Left forelimb (tissue), 1 donor: ENCODE measurements around the gene MARK3.
"Not testable (repeated sequence)": the region's sequence is repeated elsewhere in the genome, so short reads cannot be mapped to it uniquely, and the experiment has no call there.

ENCODE experiments used
- DNase-seq: peaks from one replicate; pipeline ENCODE4 v3.0.0-alpha.2; 2018; ENCODE audit warnings: low spot score

The MARK3 gene

GRCh38 chr14:103385152-103385928, at the start of gene MARK3:
TSS of gene MARK3 (plus strand) at chr14:103385415. CDS start at chr14:103386030, 615 bp downstream.
- peak; percentile 99 for DNase-seq

GRCh38 chr14:103336191-103336590, 49.0 kb upstream of the MARK3 start:
- no peak for DNase-seq

- no peak for DNase-seq
Measured at GRCh38 chr14:103337794-103338193, 47.4 kb upstream of the MARK3 start.

- no peak for DNase-seq
Measured at GRCh38 chr14:103339561-103339960, 45.7 kb upstream of the MARK3 start.

GRCh38 chr14:103340480-103341212, 44.6 kb upstream of the MARK3 start:
- DNase-seq = no peak

- DNase-seq = no peak
Measured at GRCh38 chr14:103341250-103342129, 43.7 kb upstream of the MARK3 start.

- no peak for DNase-seq
Measured at GRCh38 chr14:103343164-103343879, 41.9 kb upstream of the MARK3 start.

GRCh38 chr14:103343905-103344797, 41.1 kb upstream of the MARK3 start:
- no peak for DNase-seq

- no peak for DNase-seq
Measured at GRCh38 chr14:103346286-103346685, 38.9 kb upstream of the MARK3 start.

GRCh38 chr14:103347091-103347815, 38.0 kb upstream of the MARK3 start:
- DNase-seq = no peak

- DNase-seq = no peak
Measured at GRCh38 chr14:103348154-103348553, 37.1 kb upstream of the MARK3 start.

- DNase-seq = no peak
Measured at GRCh38 chr14:103349982-103350381, 35.2 kb upstream of the MARK3 start.

- DNase-seq = no peak
Measured at GRCh38 chr14:103353362-103353761, 31.9 kb upstream of the MARK3 start.

GRCh38 chr14:103354141-103354540, 31.1 kb upstream of the MARK3 start:
- DNase-seq = no peak

- DNase-seq = no peak
Measured at GRCh38 chr14:103356024-103356682, 29.1 kb upstream of the MARK3 start.

- DNase-seq = not testable (repeated sequence)
Measured at GRCh38 chr14:103357552-103357951, 27.7 kb upstream of the MARK3 start.

GRCh38 chr14:103360548-103360947, 24.7 kb upstream of the MARK3 start:
- no peak for DNase-seq

- no peak for DNase-seq
Measured at GRCh38 chr14:103361867-103362266, 23.3 kb upstream of the MARK3 start.

GRCh38 chr14:103362780-103363179, 22.4 kb upstream of the MARK3 start:
- no peak for DNase-seq
